GM15510 (cell line): ENCODE measurements around the gene IGSF22.

Source experiments
- POLR2A ChIP-seq: IDR thresholded peaks from 3 replicates; pipeline ENCODE4 v1.6.1; 2011; ENCODE audit warnings: borderline replicate concordance; ENCODE audit not compliant: insufficient read length; ENCODE audit errors: extremely low read depth

Gene IGSF22

DNA sequence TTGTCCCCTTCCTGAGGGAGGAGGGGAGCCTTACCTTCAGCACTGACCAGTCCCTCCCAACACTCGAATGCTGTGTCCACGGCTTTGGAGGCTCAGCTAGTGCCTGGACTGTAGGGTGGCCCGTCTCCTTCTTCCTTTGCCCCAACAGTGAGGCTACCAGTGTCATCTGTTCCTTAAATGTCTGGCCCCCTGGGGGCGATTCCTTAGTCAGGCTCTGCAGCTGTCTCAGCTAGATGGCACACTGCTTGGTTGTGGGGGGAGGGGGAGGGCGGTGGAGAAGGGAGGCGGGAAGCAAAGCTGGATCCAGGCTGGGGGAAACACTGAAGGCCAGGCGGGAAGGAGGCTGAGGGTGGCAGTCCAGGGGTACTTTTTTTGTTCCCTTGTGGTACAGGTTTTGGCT is at the start of gene IGSF22:
IGSF22 (minus strand) TSS at position 149 of the 400 bp plus-strand sequence. CDS start 1,952 bp downstream, outside the sequence.
- TF ChIP-seq POLR2A = no peak

DNA sequence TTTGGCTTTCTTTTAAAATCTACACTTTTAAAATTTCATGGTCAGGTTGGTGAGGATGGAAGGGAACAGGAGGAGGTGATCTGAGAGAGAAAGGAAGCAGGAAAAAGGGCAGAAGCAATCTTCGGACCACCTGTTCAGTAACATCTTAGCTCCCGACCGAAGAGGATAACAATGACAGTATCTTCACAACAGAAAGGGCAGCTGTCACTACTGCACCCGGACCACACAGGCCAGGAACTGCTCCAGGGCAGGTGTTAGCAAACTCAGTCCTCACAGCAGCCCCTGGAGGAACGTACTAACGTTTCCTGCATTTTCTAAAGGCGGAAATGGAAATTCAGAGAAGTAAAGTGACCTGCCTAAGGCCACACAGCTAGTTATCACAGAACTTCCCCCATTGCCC is 48.8 kb upstream of the IGSF22 start:
- TF ChIP-seq POLR2A = no peak

GRCh38 chr11:18773681-18774080 is 47.7 kb upstream of the IGSF22 start:
- no peak for TF ChIP-seq POLR2A

GRCh38 chr11:18773104-18773503 is 47.1 kb upstream of the IGSF22 start:
- no peak for TF ChIP-seq POLR2A

DNA sequence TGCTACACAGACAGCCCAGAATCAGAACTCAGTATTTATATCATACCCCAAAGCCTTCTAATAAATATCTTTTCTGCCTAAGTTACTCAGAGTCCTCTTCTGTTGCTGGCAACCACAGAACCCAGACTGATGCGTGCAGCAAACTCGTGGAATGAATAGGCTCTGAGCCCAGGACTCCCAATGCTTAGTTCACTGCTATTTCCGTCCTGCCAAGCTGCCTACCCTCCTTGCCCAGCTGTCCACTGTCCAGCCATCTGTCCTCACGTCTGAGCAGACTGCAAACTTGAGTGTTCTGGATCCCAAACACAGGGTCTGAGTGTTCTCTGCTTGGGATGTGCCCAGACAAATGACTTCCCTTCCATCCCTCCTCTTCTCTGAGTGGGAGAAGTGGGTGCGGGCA is 46.2 kb upstream of the IGSF22 start:
- no peak for TF ChIP-seq POLR2A

- TF ChIP-seq POLR2A = no peak
Observed at GRCh38 chr11:18771266-18772035, 45.5 kb upstream of the IGSF22 start.

GRCh38 chr11:18770479-18771125 is 44.6 kb upstream of the IGSF22 start:
- TF ChIP-seq POLR2A = no peak

DNA sequence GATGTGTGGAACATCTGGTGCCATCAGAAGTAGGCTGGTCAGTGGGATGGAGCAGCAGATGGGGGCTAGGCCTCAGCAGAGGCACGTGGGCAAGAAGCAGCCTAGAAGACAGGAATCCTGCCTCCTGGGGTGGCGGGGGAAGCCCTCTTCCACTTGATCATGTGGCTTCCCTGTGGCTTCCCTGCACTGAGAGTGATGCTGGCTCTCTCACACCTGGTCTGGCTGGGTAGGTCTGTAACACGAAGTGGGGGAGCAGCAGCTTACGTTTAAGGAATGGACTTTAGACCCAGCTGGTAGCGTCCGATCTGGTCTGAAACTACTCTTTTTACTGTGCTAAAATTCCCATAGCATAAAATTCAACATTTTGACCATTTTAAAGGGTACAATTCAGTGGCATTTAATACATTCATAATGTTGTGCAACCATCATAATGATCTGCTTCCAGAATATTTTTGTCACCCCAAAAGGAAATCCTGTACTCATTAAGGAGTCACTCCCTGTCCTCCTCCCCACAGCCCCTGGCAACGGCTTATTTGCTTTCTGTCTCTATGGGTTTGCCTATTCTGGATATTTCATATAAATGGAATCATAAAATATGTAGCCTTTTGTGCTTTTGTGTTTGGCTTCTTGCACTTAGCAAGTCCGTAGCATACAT is 43.9 kb upstream of the IGSF22 start:
- TF ChIP-seq POLR2A = no peak

DNA sequence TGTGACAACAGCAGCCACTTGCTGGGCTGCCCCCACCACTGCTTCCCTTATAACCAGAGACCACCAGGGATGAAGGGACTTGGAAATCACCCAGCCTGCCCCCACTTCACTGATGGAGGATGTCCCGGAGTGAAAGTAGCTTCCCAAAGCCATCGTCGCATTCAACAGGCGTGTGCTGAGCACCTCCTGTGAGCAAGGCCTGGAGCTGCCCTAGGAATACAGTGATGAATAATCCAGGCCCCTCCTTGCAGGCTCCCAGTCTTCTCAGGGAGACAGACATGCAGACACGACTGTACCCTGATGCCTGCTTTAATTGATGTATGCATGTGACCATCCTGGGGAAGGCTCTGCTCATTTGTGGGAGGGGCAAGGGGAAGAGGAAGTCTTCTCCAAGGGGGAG is 43.0 kb upstream of the IGSF22 start:
- no peak for TF ChIP-seq POLR2A

GRCh38 chr11:18768472-18768901 is 42.5 kb upstream of the IGSF22 start:
- TF ChIP-seq POLR2A = no peak

DNA sequence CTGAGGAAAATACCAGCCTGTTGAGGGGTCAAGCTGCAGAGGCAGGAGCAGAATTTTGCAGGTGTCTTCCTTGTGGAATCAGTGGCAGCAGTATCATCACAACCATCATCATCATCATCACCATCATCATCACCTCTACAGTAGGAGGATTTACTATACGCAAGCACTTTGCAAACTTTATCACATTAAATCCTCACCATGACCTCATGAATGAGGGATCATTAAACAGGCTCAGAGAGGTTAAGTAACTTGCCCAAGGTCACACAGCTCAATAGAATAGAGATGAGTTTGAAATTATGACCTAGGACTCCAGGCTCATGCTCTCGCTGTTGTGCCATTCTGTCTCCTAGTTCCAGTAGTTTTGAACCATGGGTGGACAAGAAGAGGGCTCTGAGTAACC is 40.0 kb upstream of the IGSF22 start:
- no peak for TF ChIP-seq POLR2A

- no peak for TF ChIP-seq POLR2A
Observed at GRCh38 chr11:18765554-18765953, 39.6 kb upstream of the IGSF22 start.

DNA sequence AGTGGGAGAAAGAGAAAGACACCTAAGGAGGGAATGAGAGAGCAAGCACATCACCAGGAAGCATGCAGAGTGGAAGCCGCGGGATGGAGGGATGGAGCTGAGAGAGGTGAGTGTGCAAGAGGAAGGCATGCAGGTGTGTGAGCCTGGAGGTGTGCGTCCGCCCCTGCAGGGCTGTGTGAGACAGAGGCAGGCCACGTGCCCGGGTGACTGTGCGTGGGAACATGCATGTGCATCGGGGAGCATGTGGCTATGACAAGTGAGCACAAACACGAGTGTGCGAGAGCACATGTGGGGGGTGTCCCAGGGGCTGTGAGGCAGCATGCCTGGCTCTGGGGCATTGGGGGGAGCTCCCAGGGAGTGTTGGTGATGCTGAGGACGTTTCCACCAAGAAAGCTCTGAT is 35.8 kb upstream of the IGSF22 start:
- no peak for TF ChIP-seq POLR2A

DNA sequence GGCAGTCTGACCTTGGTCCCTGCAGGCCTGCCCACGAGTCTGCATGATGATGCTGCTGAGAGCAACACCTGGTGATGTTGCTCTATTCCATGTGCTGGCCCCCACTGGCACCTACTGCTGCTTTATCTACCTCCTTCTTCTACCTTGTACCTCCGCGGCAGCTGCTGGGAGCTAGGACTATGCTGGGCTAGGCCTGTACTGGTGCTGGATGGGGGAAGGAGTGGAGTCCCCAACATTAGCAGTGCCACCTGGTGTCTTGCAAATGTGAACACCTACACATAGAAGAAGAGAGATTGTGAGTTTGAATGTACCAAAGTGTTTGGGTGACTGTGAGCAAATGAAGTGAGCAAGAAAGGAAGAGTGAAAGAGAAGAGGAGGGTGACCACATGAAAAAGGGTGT is 35.2 kb upstream of the IGSF22 start:
- TF ChIP-seq POLR2A = no peak

- TF ChIP-seq POLR2A = no peak
Observed at GRCh38 chr11:18757811-18758210, 31.8 kb upstream of the IGSF22 start.
